Neural cell (in vitro differentiated cells): Measurements from ENCODE around the gene ANKRD44.

Experiments
- CTCF ChIP-seq: fragments of 450-650 bp; IDR thresholded peaks from 2 replicates; pipeline ENCODE4 v1.5.1; 2014; ENCODE audit warnings: antibody characterized with exemption, mild to moderate bottlenecking, moderate library complexity; ENCODE audit not compliant: poor library complexity, severe bottlenecking
- EP300 ChIP-seq: fragments of 450-650 bp; conservative IDR thresholded peaks from 2 replicates; pipeline ENCODE4 v1.6.1; 2014; ENCODE audit warnings: antibody characterized with exemption, mild to moderate bottlenecking, moderate library complexity; ENCODE audit not compliant: poor library complexity, severe bottlenecking
- EZH2 ChIP-seq: fragments of 200-600, 300-800 bp; shearing (Covaris generic), sonication (generic); IDR thresholded peaks from 2 replicates; pipeline ENCODE4 v1.6.1; 2014; ENCODE audit warnings: antibody characterized with exemption, low read length, borderline replicate concordance, mild to moderate bottlenecking; ENCODE audit not compliant: insufficient read depth, poor library complexity, severe bottlenecking
- RAD21 ChIP-seq: fragments of 450-650 bp; conservative IDR thresholded peaks from 2 replicates; pipeline ENCODE4 v1.6.1; 2014; ENCODE audit warnings: antibody characterized with exemption, mild to moderate bottlenecking, moderate library complexity
- SMC3 ChIP-seq: fragments of 450-650 bp; conservative IDR thresholded peaks from 2 replicates; pipeline ENCODE4 v1.6.1; 2014; ENCODE audit warnings: antibody characterized with exemption, mild to moderate bottlenecking, moderate library complexity; ENCODE audit not compliant: poor library complexity

- TF ChIP-seq CTCF (no peak), SMC3 (no peak), EZH2 (no peak), EP300 (no peak), RAD21 (no peak)
Measured at GRCh38 chr2:197328461-197328860, 17.9 kb upstream of the ANKRD44 start.
